Neural progenitor cell (in vitro differentiated cells): ENCODE results near the gene PARD3B. TPM values are rescaled to one million over a fixed set of nuclear protein-coding genes. Genes with fewer than 3 reads are reported as not detected.

Source experiments
- DNase-seq: peaks from one replicate; pipeline ENCODE4 v3.0.0-alpha.2; 2016; ENCODE audit warnings: low spot score
- H2AFZ ChIP-seq: fragments of 200-600 bp; sonication (generic); replicated peaks from 2 replicates; pipeline ENCODE4 v1.6.1; 2016; ENCODE audit warnings: antibody characterized with exemption
- H3F3A ChIP-seq: fragments of 200-600 bp; sonication (generic); 2 replicates; pipeline ENCODE4 v1.6.1; 2016; ENCODE audit warnings: antibody characterized with exemption, low read depth
- H3K27ac ChIP-seq: fragments of 200-600 bp; sonication (generic); 2 replicates; pipeline ENCODE4 v1.5.1; 2016; ENCODE audit warnings: mild to moderate bottlenecking
- H3K27me3 ChIP-seq: fragments of 200-600 bp; sonication (generic); 2 replicates; pipeline ENCODE4 v1.6.1; 2016; ENCODE audit warnings: mild to moderate bottlenecking, moderate library complexity
- H3K36me3 ChIP-seq: fragments of 200-600 bp; sonication (generic); 2 replicates; pipeline ENCODE4 v1.5.1; 2016
- H3K4me1 ChIP-seq: fragments of 200-600 bp; sonication (generic); 2 replicates; pipeline ENCODE4 v1.6.1; 2016; ENCODE audit warnings: mixed run types
- H3K4me2 ChIP-seq: fragments of 200-600 bp; sonication (generic); 2 replicates; pipeline ENCODE4 v1.6.1; 2016
- H3K4me3 ChIP-seq: fragments of 200-600 bp; sonication (generic); 2 replicates; pipeline ENCODE4 v1.5.1; 2016
- H3K79me2 ChIP-seq: fragments of 200-600 bp; sonication (generic); 2 replicates; pipeline ENCODE4 v1.6.1; 2016; ENCODE audit warnings: low read depth
- H3K9ac ChIP-seq: fragments of 200-600 bp; sonication (generic); 2 replicates; pipeline ENCODE4 v1.6.1; 2016
- H3K9me3 ChIP-seq: fragments of 200-600 bp; sonication (generic); 2 replicates; pipeline ENCODE4 v1.5.1; 2016; ENCODE audit warnings: low read depth
- H4K20me1 ChIP-seq: fragments of 200-600 bp; sonication (generic); 2 replicates; pipeline ENCODE4 v1.6.1; 2016; ENCODE audit warnings: low read depth
- H3K27ac Mint-ChIP-seq: 3 replicates; pipeline ENCODE4 v1.8.0; 2021; ENCODE audit warnings: mixed read lengths
- H3K27me3 Mint-ChIP-seq: 2 replicates; pipeline ENCODE4 v1.8.0; 2022; ENCODE audit warnings: low read depth, mild to moderate bottlenecking, inconsistent platforms, moderate library complexity, mixed read lengths; ENCODE audit not compliant: insufficient read depth
- H3K36me3 Mint-ChIP-seq: 3 replicates; pipeline ENCODE4 v1.8.0; 2021; ENCODE audit warnings: mixed read lengths
- H3K4me1 Mint-ChIP-seq: 3 replicates; pipeline ENCODE4 v1.8.0; 2021; ENCODE audit warnings: mixed read lengths
- H3K4me3 Mint-ChIP-seq: 3 replicates; pipeline ENCODE4 v1.8.0; 2021; ENCODE audit warnings: mild to moderate bottlenecking, moderate library complexity, mixed read lengths
- H3K9me3 Mint-ChIP-seq: 3 replicates; pipeline ENCODE4 v1.8.0; 2020; ENCODE audit warnings: mixed read lengths
- CTCF ChIP-seq: fragments of 200-600 bp; sonication (generic); IDR thresholded peaks from 2 replicates; pipeline ENCODE4 v1.5.1; 2017; ENCODE audit warnings: antibody characterized with exemption, mild to moderate bottlenecking
- EZH2 ChIP-seq: fragments of 200-600 bp; sonication (generic); IDR thresholded peaks from 2 replicates; pipeline ENCODE4 v1.6.1; 2017; ENCODE audit warnings: antibody characterized with exemption, mild to moderate bottlenecking, moderate library complexity
- EZH2phosphoT487 ChIP-seq: fragments of 200-600 bp; sonication (generic); IDR thresholded peaks from 2 replicates; pipeline ENCODE4 v1.6.1; 2017; ENCODE audit warnings: antibody characterized with exemption
- total RNA-seq: library from RNA; depleted of rRNA; stranded (reverse); fragments of >200 nt; gene quantifications from 2 replicates; pipeline ENCODE4 v1.2.3, GENCODE V29; 2015; ENCODE audit warnings: low replicate concordance

The PARD3B gene
- total RNA-seq, 1 donor from 2014 or later: 8.4 TPM

GRCh38 chr2:205020673-205021072 lies 475.4 kb downstream of the PARD3B start:
- Histone ChIP-seq H2AFZ (no peak overlapping the region), H3K9ac (no peak overlapping the region), H3K36me3 (no peaks in the 10 kb centered on the region), H3K27ac (no peak overlapping the region), H4K20me1 (no peaks in the 10 kb centered on the region), H3K9me3 (no peaks in the 10 kb centered on the region), H3F3A (no peaks in the 10 kb centered on the region), H3K79me2 (no peaks in the 10 kb centered on the region), H3K4me2 (no peak overlapping the region), H3K4me3 (no peak overlapping the region), H3K27me3 (no peaks in the 10 kb centered on the region), H3K4me1 (no peaks in the 10 kb centered on the region)
- Mint-ChIP-seq H3K4me1 (peaks cover 10% of the 10 kb centered on the region), H3K27me3 (no peaks in the 10 kb centered on the region), H3K36me3 (no peaks in the 10 kb centered on the region), H3K27ac (no peak overlapping the region), H3K4me3 (no peak overlapping the region), H3K9me3 (no peaks in the 10 kb centered on the region)
- TF ChIP-seq CTCF (no peak), EZH2 (no peak), EZH2phosphoT487 (no peak)
- DNase-seq: no peak

- H3K36me3 ChIP-seq: no peaks in the 10 kb centered on the region
- H3K9ac ChIP-seq: no peak overlapping the region
- H3K4me1 Mint-ChIP-seq: peaks cover 7% of the 10 kb centered on the region
- DNase-seq: no peak
- H4K20me1 ChIP-seq: no peaks in the 10 kb centered on the region
- H3K4me1 ChIP-seq: no peaks in the 10 kb centered on the region
- H3K4me3 Mint-ChIP-seq: no peak overlapping the region
- no peaks in the 10 kb centered on the region for H3K9me3 ChIP-seq
- H3K9me3 Mint-ChIP-seq: no peaks in the 10 kb centered on the region
- no peak overlapping the region for H3K27ac Mint-ChIP-seq
- H3F3A ChIP-seq: no peaks in the 10 kb centered on the region
- H3K27me3 ChIP-seq: no peaks in the 10 kb centered on the region
- no peaks in the 10 kb centered on the region for H3K79me2 ChIP-seq
- H3K36me3 Mint-ChIP-seq: no peaks in the 10 kb centered on the region
- H2AFZ ChIP-seq: no peak overlapping the region
- TF ChIP-seq EZH2 (no peak), EZH2phosphoT487 (no peak), CTCF (no peak)
- no peak overlapping the region for H3K4me2 ChIP-seq
- no peak overlapping the region for H3K27ac ChIP-seq
- no peak overlapping the region for H3K4me3 ChIP-seq
- no peaks in the 10 kb centered on the region for H3K27me3 Mint-ChIP-seq
Measured at GRCh38 chr2:205022841-205023240, 477.6 kb downstream of the PARD3B start.

GRCh38 chr2:205024822-205025518 lies 479.7 kb downstream of the PARD3B start:
- H3K4me1 Mint-ChIP-seq: peaks cover 7% of the 10 kb centered on the region
- H3F3A ChIP-seq: no peaks in the 10 kb centered on the region
- peaks cover 2% of the 10 kb centered on the region for H3K27me3 Mint-ChIP-seq
- H3K4me2 ChIP-seq: no peak overlapping the region
- no peak overlapping the region for H3K4me3 Mint-ChIP-seq
- H4K20me1 ChIP-seq: no peaks in the 10 kb centered on the region
- H3K27ac Mint-ChIP-seq: no peak overlapping the region
- H3K9me3 ChIP-seq: no peaks in the 10 kb centered on the region
- no peak for TF ChIP-seq EZH2
- TF ChIP-seq CTCF: no peak
- H3K36me3 Mint-ChIP-seq: no peaks in the 10 kb centered on the region
- H2AFZ ChIP-seq: no peak overlapping the region
- no peak overlapping the region for H3K4me3 ChIP-seq
- H3K27ac ChIP-seq: no peak overlapping the region
- H3K4me1 ChIP-seq: no peaks in the 10 kb centered on the region
- no peaks in the 10 kb centered on the region for H3K79me2 ChIP-seq
- no peaks in the 10 kb centered on the region for H3K27me3 ChIP-seq
- H3K36me3 ChIP-seq: no peaks in the 10 kb centered on the region
- H3K9me3 Mint-ChIP-seq: no peaks in the 10 kb centered on the region
- DNase-seq: no peak
- H3K9ac ChIP-seq: no peak overlapping the region
